ENCODE data around the gene CAMTA2. TPM values are rescaled to one million over a fixed set of nuclear protein-coding genes. Genes with fewer than 3 reads are reported as not detected.

Gene CAMTA2
- total and polyA plus RNA-seq, 2 donors (not counting 1 experiment from before 2014, with no cell fraction given), result 12.4 to 18.3 TPM

GRCh38 chr17:4950075-4950745 lies 37.3 kb downstream of the CAMTA2 start:
- no peak for DNase-seq (ENCODE audit: low read depth in 2 of 2)
- Histone ChIP-seq H3K4me2 (ENCODE audit: extremely low read depth, insufficient read depth, low read length) (peak overlapping the region; percentile 66), H3K27ac (ENCODE audit: insufficient read depth, low read length) (peak overlapping the region; percentile 80), H3K4me3 (replicated peaks in 1 of 4; ENCODE audit: control extremely low read depth in 1 of 4, insufficient read depth in 1 of 4, low read depth in 3 of 4, low read length in 4 of 4) (peak overlapping the region; percentile 9 to 52 (median 30)), H3K4me1 (ENCODE audit: control insufficient read depth, extremely low read depth, insufficient read depth, low read length) (peaks cover 18% of the 10 kb centered on the region), H3K79me2 (ENCODE audit: control insufficient read depth, insufficient read depth, low read length) (peaks cover 31% of the 10 kb centered on the region), H3K9me3 (ENCODE audit: control insufficient read depth, insufficient read depth, low read depth, low read length) (no peaks in the 10 kb centered on the region), H3K36me3 (ENCODE audit: control insufficient read depth, insufficient read depth, low read length) (peaks cover 8% of the 10 kb centered on the region), H4K20me1 (ENCODE audit: control insufficient read depth, extremely low read depth, insufficient read depth, low read length) (peaks cover 2% of the 10 kb centered on the region), H3K9ac (ENCODE audit: insufficient read depth, low read length) (peak overlapping the region; percentile 58), H2AFZ (ENCODE audit: low read length) (peak overlapping the region; percentile 19), H3K27me3 (ENCODE audit: control insufficient read depth, insufficient read depth, low read length) (no peaks in the 10 kb centered on the region)
- TF ChIP-seq EZH2 (IDR thresholded peaks at IDR 0.05; ENCODE audit: low read length, missing control alignments) (no peak), CTCF (conservative IDR thresholded peaks at IDR 0.05 in 1 of 2, IDR thresholded peaks at IDR 0.05 in 1 of 2; ENCODE audit: low read depth in 1 of 2, low read length in 2 of 2) (no peak)

- H3K4me3 ChIP-seq (replicated peaks in 1 of 4; ENCODE audit: control extremely low read depth in 1 of 4, insufficient read depth in 1 of 4, low read depth in 3 of 4, low read length in 4 of 4), result peak overlapping the region; percentile 47 to 97 (median 60)
- H3K27me3 ChIP-seq (ENCODE audit: control insufficient read depth, insufficient read depth, low read length), result no peaks in the 10 kb centered on the region
- peaks cover 24% of the 10 kb centered on the region for H3K4me1 ChIP-seq (ENCODE audit: control insufficient read depth, extremely low read depth, insufficient read depth, low read length)
- H3K36me3 ChIP-seq (ENCODE audit: control insufficient read depth, insufficient read depth, low read length), result peaks cover 11% of the 10 kb centered on the region
- H3K9ac ChIP-seq (ENCODE audit: insufficient read depth, low read length), result peak overlapping the region; percentile 55
- H3K4me2 ChIP-seq (ENCODE audit: extremely low read depth, insufficient read depth, low read length), result peak overlapping the region; percentile 97
- peak; percentile 71 to 76 for DNase-seq (ENCODE audit: low read depth in 2 of 2)
- H3K27ac ChIP-seq (ENCODE audit: insufficient read depth, low read length), result peak overlapping the region; percentile 84
- no peak overlapping the region for H2AFZ ChIP-seq (ENCODE audit: low read length)
- peaks cover 2% of the 10 kb centered on the region for H4K20me1 ChIP-seq (ENCODE audit: control insufficient read depth, extremely low read depth, insufficient read depth, low read length)
- H3K9me3 ChIP-seq (ENCODE audit: control insufficient read depth, insufficient read depth, low read depth, low read length), result no peaks in the 10 kb centered on the region
- peaks cover 38% of the 10 kb centered on the region for H3K79me2 ChIP-seq (ENCODE audit: control insufficient read depth, insufficient read depth, low read length)
- no peak for TF ChIP-seq EZH2 (IDR thresholded peaks at IDR 0.05; ENCODE audit: low read length, missing control alignments)
- TF ChIP-seq CTCF (conservative IDR thresholded peaks at IDR 0.05 in 1 of 2, IDR thresholded peaks at IDR 0.05 in 1 of 2; ENCODE audit: low read depth in 1 of 2, low read length in 2 of 2), result no peak
These were observed 38.0 kb downstream of the CAMTA2 start for GRCh38 chr17:4949321-4950074.

GRCh38 chr17:4948931-4949320 lies 38.5 kb downstream of the CAMTA2 start:
- Histone ChIP-seq H3K4me1 (ENCODE audit: control insufficient read depth, extremely low read depth, insufficient read depth, low read length) (peaks cover 26% of the 10 kb centered on the region), H3K27me3 (ENCODE audit: control insufficient read depth, insufficient read depth, low read length) (no peaks in the 10 kb centered on the region), H2AFZ (ENCODE audit: low read length) (no peak overlapping the region), H3K27ac (ENCODE audit: insufficient read depth, low read length) (peak overlapping the region; percentile 84), H3K36me3 (ENCODE audit: control insufficient read depth, insufficient read depth, low read length) (peaks cover 14% of the 10 kb centered on the region), H3K79me2 (ENCODE audit: control insufficient read depth, insufficient read depth, low read length) (peaks cover 44% of the 10 kb centered on the region), H3K9me3 (ENCODE audit: control insufficient read depth, insufficient read depth, low read depth, low read length) (no peaks in the 10 kb centered on the region), H4K20me1 (ENCODE audit: control insufficient read depth, extremely low read depth, insufficient read depth, low read length) (peaks cover 2% of the 10 kb centered on the region), H3K9ac (ENCODE audit: insufficient read depth, low read length) (peak overlapping the region; percentile 55), H3K4me3 (replicated peaks in 1 of 4; ENCODE audit: control extremely low read depth in 1 of 4, insufficient read depth in 1 of 4, low read depth in 3 of 4, low read length in 4 of 4) (peak overlapping the region; percentile 47 to 97 (median 62)), H3K4me2 (ENCODE audit: extremely low read depth, insufficient read depth, low read length) (peak overlapping the region; percentile 99)
- TF ChIP-seq CTCF (conservative IDR thresholded peaks at IDR 0.05 in 1 of 2, IDR thresholded peaks at IDR 0.05 in 1 of 2; ENCODE audit: low read depth in 1 of 2, low read length in 2 of 2), result no peak
- no peak for TF ChIP-seq EZH2 (IDR thresholded peaks at IDR 0.05; ENCODE audit: low read length, missing control alignments)
- peak; percentile 88 to 89 for DNase-seq (ENCODE audit: low read depth in 2 of 2)

Data from fibroblast of lung (primary cell).